Fibroblast of peridontal ligament (primary cell): ENCODE data around the gene OGA.
A peak's percentile ranks its signal among the peaks of the same experiment; 100 is the strongest.

ENCODE experiments used
- DNase-seq: peaks from one replicate; pipeline ENCODE4 v3.0.0-alpha.2; 2010; ENCODE audit errors: extremely low read depth

The OGA gene

DNA sequence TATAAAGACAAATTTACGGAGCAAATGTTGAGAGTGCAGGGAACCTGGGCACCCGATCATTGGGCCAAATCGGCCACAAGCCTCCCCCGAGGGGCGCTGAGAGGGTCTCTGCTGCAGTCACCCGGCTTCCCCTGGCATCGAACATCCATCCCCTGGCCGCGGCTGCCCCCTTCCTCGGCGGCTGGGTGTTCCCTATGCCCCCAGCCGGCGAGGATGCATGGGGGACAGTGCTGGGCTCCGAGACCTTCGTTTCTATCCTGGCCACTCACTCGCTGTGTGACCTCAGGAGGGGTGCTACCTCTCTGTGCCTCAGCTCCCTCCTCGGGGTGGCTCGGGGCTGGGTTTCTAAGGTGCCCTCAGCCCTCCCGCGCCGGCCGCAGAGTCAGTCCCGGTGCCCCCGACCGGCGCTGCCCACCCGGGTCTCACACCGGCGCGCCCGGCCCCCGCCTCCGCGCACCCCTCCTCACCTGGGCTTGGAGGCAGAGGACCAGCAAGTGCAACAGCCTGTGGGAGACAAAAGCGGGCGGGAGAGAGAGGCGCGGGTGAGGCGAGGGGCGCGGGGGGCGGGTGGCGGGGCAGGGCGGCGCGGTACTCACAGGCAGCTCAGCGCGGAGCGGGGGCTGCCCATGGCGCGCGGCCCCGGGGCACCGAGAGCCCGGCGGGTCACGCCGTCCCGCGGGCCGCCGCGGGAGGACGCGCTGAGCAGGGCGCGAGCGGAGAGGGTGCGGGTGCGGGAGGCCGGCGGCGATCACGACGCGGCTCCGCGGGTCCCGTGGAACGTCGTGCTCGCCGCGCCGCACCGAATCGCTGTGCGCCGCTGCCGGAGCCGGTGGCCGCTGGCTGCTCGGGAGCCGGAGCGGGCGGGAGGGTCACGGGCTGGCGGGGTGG lies 42.7 kb downstream of the OGA start, which contains the start of gene FGF8:
FGF8 (minus strand) TSS at position 842 of the 888 bp plus-strand sequence; CDS start at position 628, 214 bp downstream.
- DNase-seq, result no peak

DNA sequence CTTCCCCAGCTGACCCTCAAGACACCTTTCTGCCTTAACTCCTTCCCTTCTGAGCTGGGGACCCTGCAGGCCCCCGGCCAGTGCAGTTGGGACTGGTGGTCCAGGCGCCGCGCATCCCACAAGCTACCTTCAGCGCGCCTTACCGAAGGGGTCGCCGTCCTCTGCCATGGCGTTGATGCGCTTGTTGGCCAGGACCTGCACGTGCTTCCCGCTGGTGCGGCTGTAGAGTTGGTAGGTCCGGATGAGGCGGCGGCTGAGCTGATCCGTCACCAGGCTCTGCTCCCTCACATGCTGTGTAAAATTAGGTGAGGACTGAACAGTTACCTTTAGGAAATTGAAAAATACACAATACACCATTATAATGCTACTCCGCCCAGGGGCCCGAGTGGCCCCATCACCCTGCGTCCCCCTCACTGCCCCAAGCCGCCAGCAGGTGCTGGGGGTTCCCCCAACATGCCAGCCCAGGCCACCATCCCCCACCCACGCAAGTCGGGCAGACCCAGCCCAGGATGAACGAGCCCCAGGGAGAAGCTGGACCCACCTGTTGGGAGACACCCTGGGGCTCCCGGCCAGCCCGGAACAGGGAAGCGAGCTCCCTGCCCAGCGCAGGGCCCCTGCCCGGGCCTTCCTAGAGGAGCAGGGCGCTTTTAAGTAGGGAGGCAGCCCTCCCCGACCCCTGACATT lies 43.5 kb downstream of the OGA start:
- no peak for DNase-seq

DNA sequence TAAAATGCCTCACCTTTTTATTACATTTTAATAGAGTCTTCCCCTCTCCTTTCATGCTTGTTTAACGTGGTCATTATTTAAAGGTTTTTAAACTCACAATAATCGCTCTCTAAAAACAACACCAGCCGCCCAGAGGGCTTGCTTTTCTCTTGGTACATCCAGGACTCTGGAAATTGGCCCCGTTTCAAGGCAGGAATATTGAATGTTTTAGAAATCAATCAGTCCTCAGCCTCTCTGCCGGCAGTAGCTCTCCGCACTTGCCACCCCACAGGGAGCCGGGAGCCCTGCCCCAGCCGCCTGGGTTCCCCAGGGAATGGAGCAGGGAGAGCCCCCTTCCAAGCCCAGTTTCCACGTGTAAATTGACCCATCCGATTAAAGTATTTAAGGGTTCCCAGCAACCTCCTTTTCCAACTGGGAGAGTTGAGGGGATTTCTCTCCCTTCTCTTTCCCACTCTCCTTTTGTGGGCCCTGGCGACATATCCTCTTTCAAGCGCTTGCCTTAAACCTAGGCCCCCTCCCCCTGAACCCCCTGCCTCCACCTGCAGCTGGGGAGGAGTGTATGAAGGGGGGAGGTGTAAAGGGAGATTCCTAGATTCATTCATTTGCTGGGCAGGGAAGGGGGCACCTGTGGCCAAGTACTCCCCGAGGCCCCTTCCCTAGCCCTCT lies 44.2 kb downstream of the OGA start:
- no peak for DNase-seq

DNA sequence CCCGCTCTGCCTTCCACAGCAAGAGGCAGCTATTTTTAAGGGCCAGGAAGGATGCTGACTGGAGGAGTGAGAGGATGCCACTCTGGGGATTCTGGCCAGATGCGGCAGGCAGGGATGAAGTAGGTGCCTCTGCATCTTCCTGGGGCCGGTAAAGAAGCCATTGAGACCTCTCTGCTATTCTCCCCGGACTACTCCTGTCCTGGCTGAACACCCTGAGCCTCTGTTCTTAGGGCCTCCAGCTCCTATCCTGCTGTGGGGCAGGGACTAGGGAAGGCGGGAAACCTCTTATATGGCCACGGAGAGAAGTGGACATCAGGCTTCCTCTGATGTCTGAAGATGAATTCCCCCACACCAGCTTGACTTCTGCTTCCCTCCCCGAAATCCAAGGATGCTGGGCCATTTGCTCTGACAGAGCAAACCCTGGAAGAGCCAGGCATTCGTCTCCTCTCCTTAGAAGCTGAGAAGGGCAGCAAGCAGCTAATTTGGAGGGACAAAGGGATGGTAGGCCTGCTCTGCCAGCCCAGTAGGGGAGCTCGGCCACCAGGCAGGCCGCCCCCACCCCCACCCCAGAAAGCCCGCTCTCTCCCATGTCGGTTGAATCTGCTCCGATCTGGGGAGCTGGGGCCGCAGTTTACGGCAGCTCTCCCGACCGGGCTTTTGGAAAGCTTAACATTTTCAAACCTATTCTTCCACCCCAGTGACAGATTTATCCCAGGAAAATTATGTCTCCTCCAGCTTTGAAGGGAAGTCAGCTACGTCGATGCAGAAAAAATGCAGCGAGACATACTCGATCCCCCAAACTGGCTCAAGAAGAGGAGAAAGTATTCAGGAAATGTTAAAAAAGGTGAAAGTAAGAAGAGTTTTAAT lies 45.1 kb downstream of the OGA start:
- no peak for DNase-seq

DNA sequence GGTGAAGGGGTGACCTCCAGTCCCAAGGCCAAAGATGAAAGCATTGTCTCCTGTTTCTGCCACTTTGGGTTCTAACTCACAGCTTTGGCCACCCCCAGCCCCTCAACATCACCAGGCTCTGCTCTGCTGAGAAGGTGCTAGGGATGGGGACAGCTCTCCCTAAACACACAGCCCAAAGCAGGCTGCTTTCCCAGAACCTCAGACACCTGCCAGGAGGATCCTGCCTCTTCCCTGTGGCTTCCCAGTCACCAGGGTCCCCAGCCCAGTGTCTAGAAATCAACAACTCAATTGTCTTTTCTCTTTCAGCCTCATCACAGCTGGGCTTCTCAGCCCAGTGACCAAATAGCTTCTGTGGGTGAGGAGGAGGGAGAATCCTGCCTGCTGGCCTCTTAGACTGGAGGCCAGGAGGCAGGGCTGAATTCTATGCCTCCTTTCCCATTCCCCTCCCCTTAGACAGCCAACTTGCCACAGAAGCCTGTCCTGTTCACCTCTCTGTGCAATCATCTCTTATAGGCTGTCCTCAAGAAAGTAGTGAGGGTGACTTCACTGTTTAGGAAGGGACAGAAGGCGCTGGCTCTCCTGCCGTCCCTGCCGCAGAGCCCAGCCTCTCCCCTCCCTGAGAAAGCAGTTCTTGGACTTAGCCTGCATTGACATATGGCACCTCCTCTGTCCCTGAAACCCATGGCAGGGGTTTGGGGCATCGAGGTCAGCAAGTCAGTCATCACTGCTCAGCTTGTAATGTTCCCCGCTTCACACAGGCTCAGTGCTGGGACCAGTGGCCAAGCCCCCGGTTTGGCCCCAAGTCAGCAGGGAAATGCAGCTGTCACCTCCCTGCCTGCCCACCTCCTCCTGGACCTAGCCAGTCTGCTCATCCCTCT lies 46.0 kb downstream of the OGA start:
- no peak for DNase-seq

DNA sequence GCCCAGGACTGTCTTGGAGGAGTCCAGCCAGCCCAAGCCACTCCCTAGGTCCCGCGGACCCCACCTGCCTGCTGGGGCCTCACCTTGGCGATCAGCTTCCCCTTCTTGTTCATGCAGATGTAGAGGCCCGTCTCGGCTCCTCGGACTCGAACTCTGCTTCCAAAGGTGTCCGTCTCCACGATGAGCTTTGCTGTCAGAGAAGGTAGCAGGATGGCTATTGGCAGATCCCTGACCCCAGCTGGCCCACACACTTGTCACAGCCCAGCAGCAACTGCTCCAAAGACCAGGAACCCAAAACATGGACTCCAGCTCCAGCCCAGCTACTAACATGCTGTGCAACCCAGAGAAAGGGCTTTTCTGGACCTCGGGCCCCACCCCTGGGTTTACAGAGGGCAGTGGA lies 46.9 kb downstream of the OGA start:
- DNase-seq, result no peak

DNA sequence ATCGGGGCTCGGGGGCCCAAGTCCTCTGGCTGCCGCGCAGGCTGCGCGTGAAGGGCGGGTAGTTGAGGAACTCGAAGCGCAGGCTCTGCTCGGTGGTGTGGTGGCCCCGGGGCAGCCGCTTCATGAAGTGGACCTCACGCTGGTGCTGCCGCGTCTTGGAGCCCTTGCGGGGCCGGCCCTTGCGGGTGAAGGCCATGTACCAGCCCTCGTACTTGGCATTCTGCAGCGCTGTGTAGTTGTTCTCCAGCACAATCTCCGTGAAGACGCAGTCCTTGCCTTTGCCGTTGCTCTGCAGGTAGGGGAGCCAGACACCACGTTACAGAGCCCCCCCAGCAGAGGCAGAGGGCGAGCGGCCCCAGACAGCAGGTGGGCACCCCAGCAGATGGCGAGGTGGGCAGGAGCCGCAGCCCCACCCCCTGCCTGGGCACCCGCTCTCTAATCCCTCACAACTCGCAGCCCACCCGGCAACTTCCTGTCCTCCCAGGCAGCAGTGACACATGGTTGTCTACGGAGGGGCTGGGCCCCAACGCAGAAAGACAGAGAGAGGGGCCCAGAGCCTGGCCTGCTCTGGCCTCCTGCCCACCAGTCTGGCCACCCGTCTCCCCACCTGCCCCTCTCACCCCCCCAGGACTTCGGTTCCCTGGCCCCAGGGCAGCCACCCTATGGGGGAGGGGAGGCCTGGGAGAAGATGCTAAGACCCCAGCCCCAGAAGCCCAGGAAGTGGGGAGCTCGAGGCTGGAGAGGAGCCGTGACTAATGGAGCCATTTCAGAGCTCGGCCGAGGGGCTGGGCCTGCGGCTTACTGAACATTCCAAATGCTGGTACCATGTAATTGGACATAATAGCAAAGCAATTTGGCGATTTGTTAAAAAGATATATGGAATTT lies 47.7 kb downstream of the OGA start:
- DNase-seq, result no peak

DNA sequence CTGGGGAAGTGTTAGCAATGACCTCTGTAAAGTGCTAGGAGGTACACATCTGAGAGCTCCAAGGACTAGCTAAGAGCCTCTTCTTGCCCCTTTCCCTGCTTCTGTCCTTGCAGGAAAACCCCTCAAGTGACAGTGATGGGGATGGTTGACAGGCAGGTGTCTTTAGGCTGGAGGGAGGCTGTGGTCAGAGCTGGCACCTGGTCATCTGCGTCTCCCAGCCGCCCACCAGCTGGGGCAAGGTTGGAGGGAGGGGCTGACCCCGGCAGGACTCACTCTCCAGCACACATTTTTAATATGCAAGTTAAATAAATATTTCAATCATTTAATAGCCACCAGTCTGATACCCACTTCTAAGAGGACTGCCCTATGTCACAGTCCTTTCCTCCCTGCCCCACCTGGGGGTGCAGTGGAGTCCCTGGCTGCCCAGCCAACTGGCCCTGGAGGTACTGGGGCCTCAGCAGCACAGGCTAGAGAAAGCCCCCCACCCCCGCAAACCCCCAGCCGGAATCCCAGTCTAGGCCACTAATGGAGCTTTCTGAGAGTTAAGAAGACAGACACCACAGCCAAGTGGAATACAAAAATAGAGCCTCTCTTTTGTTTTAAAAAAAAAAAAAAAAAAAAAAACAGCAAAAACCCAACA lies 48.6 kb downstream of the OGA start:
- DNase-seq, result no peak

DNA sequence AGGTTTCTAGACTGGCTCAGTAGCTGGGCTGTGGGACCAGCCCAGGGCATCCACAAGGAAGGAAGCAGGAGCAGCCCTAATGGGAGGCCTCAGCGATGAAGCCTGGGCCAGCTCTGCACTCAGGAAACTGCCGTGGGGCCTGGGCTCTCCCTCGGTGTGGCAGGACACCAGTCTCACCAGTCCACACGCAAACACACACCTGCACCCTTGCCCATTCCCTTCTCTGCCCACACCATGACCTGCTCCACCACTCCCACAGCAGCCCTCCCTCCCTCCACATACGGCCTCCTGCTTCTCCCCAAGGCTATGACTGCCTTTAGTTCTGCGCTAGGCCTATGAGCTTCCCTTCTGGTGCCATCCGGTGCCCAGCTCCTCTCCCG lies 49.5 kb downstream of the OGA start:
- no peak for DNase-seq

DNA sequence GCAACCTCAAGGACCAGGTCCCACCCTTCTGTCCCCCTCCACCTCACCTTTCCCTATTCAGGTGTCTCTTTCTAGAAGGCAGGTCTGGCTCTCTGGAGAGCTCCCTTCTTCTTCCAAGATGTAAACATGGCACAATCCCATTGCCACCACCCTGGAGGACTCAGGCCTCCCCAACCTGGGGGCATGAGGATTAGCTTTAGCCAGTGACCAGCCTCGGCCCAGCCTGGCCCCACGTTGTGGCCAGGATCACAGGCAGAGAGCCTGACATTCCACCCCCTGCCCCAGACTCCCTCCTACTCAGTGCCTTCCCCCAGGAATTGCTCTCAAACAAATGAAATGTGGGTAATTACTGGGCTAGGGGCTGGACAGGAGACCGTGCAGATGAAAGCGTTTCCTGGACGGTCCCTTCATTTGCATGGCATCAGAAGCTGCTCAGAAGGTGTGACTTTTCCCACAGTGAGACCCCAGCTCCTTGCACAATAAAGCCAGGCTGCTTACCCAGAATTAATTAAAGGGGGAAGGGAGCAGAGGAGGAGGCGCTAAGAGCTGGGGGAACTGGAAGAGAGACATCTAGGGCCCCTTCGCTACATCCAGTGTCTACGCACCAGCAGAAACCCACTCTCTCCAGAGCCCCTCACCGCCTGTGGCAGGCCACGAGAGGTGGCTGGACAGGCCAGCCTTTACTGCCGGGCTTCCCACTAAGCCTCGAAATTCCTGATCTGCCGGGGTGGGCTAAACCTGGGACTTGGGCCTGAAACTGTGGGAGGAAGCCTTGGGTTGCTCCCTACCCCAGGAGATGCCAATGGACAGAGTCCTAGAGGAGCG lies 50.1 kb downstream of the OGA start:
- no peak for DNase-seq

DNA sequence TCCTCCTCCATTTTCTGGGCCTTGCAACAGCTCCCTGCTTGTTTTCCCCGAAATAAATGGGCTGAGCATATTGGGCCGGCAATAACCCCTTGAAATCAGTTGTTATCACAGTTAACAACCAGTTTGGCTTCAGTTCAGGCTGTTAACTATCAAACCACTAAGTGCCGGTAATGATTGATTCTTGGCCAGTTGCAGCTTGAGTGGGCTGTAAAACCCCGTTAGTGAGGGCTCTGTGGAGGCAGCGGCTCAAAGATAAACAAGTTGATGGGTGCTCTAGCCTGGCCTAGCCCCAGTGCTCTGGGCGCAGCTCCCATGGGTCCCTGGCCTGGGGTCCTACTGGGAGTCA lies 50.7 kb downstream of the OGA start:
- no peak for DNase-seq

DNA sequence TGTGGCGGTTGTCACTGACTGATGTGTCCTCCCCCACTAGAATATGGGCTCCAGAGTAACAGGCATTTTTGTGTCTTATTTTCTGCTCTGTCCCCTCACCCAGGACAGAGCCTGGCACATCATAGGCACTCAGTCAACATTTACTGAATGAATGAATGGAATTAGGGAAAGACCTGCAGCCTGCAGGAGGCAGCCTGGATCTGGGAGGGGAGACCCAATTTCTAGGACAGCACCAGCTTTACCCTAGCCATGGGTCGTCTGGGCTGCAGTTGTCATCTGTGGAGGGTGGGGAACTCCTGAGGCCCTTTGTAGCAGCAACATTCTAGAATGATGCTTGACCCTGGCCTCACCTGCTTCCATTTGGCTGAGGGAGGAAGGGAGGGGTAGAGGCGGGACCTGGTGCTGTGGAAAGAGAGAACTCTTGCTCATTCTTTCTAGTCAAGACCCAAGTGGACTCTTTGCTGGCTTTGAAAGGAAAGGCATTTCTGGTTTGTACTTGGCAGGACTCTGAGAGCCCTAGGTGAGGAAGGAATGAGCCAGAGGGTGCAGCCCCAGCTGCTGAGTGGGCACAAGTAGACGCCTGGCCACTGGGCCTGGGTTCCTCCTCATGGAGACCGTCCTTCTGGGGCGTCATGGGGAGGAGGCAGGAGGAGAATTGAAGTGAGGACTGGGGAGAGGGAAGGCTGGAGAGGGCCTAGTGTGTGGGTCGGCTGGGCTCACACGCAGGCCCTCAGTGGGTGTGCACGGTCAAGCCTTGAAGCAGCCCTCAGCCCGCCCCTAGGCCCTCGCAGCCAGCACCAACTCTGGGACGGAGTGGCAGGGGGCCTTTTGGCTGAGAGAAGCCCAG lies 51.3 kb downstream of the OGA start:
- no peak for DNase-seq

DNA sequence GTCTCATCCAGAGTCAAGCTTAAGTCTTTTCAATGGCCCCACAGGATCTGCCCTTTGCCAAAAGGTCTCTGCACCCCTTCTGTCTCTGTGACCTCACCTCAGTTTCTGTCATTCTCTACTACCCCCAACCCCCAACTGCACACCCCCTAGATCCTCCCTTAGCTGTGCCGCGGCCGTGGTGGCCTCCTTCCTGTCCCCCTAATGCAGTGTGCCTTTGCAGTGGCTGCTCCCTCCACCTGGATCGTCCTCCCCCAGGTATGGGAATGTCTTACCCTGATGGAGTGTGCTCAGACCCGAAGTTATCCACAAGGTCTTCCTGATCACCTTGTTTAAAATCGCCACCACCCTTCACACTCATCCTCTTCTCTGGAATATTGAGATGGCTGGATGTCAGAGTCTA lies 51.9 kb downstream of the OGA start:
- no peak for DNase-seq

DNA sequence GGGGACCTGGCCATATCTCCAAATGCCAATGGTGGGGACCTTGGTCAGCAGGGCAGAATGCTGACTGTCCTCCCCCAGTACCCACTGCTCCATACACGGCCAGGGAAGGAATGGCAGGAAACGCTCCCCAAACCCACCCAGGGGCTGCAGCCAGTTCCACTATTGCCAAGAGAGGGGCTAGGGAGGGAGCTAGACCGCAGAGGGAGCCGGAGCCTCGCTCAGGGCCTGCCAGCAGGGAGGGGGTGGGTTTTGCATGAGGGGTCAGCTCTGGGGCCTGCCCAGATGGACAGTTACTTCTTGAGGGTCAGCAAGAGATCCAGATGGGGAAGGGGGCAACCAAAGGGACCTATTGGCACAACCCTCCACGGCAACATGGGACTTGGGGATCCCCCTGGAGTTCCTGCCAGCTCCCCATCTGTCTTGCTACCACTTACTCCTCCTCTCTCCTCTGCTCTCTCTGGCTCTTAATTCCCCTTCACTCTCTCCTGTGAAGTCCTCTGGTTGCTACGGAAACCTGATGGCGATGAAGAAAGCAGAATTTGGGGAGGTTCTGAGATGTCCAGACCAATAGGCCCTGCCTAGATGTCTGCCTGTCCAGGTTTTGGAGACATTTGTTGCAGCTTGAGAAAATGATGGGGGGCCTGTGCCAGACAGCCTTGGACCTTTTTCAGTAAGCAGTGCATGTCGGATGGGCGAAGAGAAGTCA lies 55.0 kb downstream of the OGA start:
- DNase-seq, result no peak

DNA sequence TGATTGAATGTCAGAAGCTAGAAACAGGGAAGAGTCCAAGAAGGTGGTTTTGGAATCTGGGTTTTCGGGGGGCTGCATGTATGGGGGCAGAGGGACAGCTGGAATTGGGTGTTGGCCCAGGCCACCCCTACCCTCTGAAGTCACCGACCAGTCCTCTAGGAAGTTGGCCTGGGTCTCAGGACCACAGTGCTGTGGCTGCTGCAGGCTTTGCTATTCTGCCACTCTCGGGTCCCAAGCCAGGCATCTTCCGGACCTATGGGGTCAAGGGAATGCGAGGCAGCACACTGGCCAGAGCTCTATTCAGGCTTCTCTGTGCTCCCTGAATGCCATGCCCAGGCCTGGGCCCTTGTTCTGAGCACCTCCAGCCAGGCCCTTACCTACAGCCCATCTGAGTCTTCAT lies 55.5 kb downstream of the OGA start:
- no peak for DNase-seq

DNA sequence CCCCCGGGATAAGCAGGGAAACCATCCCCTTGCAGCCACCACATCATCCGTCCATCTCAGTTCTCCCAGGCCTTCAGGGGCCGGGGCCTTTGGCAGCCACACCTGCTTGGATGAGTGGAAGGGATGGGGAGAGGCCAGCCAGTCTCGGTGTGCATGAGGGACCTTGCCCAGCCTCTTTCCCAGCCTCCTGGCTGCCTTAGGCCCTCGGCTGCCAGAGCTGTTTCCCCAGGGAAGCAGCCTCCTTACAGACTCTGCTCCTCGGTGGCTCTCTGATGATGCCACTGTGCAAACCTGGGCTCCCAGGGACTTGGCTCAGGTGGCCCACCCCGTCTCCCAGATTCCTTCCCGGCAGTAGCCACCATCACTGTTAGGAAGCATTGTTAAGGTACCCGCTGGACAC lies 57.0 kb downstream of the OGA start:
- DNase-seq, result no peak

DNA sequence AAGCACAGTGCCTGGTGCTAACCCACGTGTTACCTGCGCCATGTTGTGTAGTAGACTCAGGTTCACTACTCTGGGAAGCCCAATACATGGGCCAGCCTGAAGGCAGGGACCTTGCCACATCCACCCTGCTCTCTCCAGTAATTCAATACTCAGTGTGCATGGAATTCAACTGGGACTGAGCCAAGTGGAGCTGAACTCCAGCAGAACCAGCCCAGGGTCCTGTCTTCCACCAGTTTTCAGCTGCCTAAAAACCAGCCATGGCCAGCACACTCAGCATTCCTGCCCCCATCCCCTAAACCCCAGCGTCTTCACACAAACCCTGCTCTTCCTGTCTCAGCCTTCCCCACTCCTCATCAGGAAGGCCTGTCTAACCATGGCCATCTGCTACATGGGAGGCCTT lies 57.7 kb downstream of the OGA start:
- DNase-seq, result peak; percentile 38
